ENCODE data around the gene MFSD6.
"Not testable (repeated sequence)": the region's sequence is repeated elsewhere in the genome, so short reads cannot be mapped to it uniquely, and the experiment has no call there.

The MFSD6 gene

GRCh38 chr2:190407662-190408537 is at the start of gene MFSD6:
Gene MFSD6, plus strand, starts transcription at chr2:190408355. Its CDS starts 27,675 bp downstream, at chr2:190436030.
- DNase-seq = peak; percentile 44

GRCh38 chr2:190358655-190359448 is 49.3 kb upstream of the MFSD6 start:
- not testable (repeated sequence) for DNase-seq

- DNase-seq = no peak
Observed at GRCh38 chr2:190360561-190360960, 47.6 kb upstream of the MFSD6 start.

GRCh38 chr2:190360965-190361364 is 47.2 kb upstream of the MFSD6 start:
- DNase-seq = no peak

GRCh38 chr2:190361572-190361971 is 46.6 kb upstream of the MFSD6 start:
- no peak for DNase-seq

- DNase-seq = no peak
Observed at GRCh38 chr2:190362894-190363293, 45.3 kb upstream of the MFSD6 start.

- DNase-seq = no peak
Observed at GRCh38 chr2:190365499-190366204, 42.5 kb upstream of the MFSD6 start.

- DNase-seq = no peak
Observed at GRCh38 chr2:190366248-190366753, 41.9 kb upstream of the MFSD6 start.

- DNase-seq = no peak
Observed at GRCh38 chr2:190367091-190367490, 41.1 kb upstream of the MFSD6 start.

GRCh38 chr2:190369635-190370034 is 38.5 kb upstream of the MFSD6 start:
- no peak for DNase-seq

GRCh38 chr2:190376083-190376482 is 32.1 kb upstream of the MFSD6 start:
- no peak for DNase-seq

GRCh38 chr2:190376591-190377245 is 31.4 kb upstream of the MFSD6 start:
- DNase-seq = no peak

GRCh38 chr2:190378880-190379237 is 29.3 kb upstream of the MFSD6 start:
- DNase-seq = no peak

- no peak for DNase-seq
Observed at GRCh38 chr2:190379249-190379964, 28.7 kb upstream of the MFSD6 start.

- no peak for DNase-seq
Observed at GRCh38 chr2:190380962-190381412, 27.2 kb upstream of the MFSD6 start.

- no peak for DNase-seq
Observed at GRCh38 chr2:190382851-190383250, 25.3 kb upstream of the MFSD6 start.

GRCh38 chr2:190387422-190387821 is 20.7 kb upstream of the MFSD6 start:
- DNase-seq = no peak

GRCh38 chr2:190396271-190396670 is 11.9 kb upstream of the MFSD6 start:
- DNase-seq = no peak

- no peak for DNase-seq
Observed at GRCh38 chr2:190402986-190403603, 5.1 kb upstream of the MFSD6 start.

- DNase-seq = peak; percentile 53
Observed at GRCh38 chr2:190404487-190404886, 3.7 kb upstream of the MFSD6 start.

GRCh38 chr2:190405070-190405469 is 3.1 kb upstream of the MFSD6 start:
- DNase-seq = no peak
